Glutamatergic neuron (in vitro differentiated cells): ENCODE results near the gene MAPKAP1. TPM values are rescaled to one million over a fixed set of nuclear protein-coding genes. Genes with fewer than 3 reads are reported as not detected.

Source experiments
- DNase-seq: peaks from one replicate; pipeline ENCODE4 v3.0.0; 2022
- H3K27ac Mint-ChIP-seq: one replicate; pipeline ENCODE4 v1.8.0; 2020; ENCODE audit warnings: mild to moderate bottlenecking, mixed read lengths, inconsistent platforms; ENCODE audit not compliant: unreplicated experiment
- H3K27me3 Mint-ChIP-seq: one replicate; pipeline ENCODE4 v1.8.0; 2020; ENCODE audit warnings: mild to moderate bottlenecking, moderate library complexity, mixed read lengths, inconsistent platforms; ENCODE audit not compliant: unreplicated experiment
- H3K36me3 Mint-ChIP-seq: one replicate; pipeline ENCODE4 v1.8.0; 2020; ENCODE audit warnings: mild to moderate bottlenecking, mixed read lengths, inconsistent platforms; ENCODE audit not compliant: unreplicated experiment
- H3K4me1 Mint-ChIP-seq: one replicate; pipeline ENCODE4 v1.8.0; 2020; ENCODE audit warnings: mild to moderate bottlenecking, low read depth, mixed read lengths, inconsistent platforms; ENCODE audit not compliant: unreplicated experiment
- H3K4me3 Mint-ChIP-seq: one replicate; pipeline ENCODE4 v1.8.0; 2020; ENCODE audit warnings: mild to moderate bottlenecking, mixed read lengths, inconsistent platforms; ENCODE audit not compliant: unreplicated experiment
- H3K9me3 Mint-ChIP-seq: one replicate; pipeline ENCODE4 v1.8.0; 2020; ENCODE audit warnings: mild to moderate bottlenecking, moderate library complexity, mixed read lengths, inconsistent platforms; ENCODE audit not compliant: unreplicated experiment
- total RNA-seq: library from RNA; stranded (reverse); fragmentation: NEBNext Ultra II Directional; extraction: Animal tissue kit (Norgen Biotek cat#: 25700); gene quantifications from one replicate; pipeline ENCODE4 v1.2.1, GENCODE V29; 2021; ENCODE audit not compliant: unreplicated experiment
- TF ChIP-seq, protein P1 (sequence below): fragments of 200-600 bp; sonication (generic); IDR thresholded peaks from one replicate; pipeline ENCODE4 v1.5.0; 2021; ENCODE audit not compliant: partially characterized antibody, unreplicated experiment

MAPKAP1 gene
- total RNA-seq, 1 donor from 2014 or later: 59.6 TPM

DNA sequence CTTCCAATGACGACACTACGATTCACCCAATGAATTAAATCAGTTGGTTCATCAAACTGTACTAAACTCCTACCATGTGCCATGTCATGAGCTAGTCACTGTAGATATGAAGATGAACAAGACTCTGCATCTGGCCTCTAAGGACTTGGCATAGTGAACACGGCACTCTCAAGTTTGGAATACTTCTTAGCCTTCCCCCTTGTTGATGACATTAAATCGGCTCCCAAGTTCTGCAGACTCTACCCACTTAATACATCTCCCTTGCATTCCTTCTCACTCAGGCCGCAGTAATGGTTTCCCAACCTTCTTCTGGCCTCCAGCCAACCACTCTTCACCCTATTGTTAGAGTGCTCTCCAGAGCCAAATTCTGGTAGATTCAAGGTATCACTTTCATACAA lies 184.7 kb downstream of the MAPKAP1 start:
- Mint-ChIP-seq H3K9me3 (peaks cover 2% of the 10 kb centered on the region), H3K27me3 (no peaks in the 10 kb centered on the region), H3K27ac (no peak overlapping the region), H3K4me1 (peaks cover 10% of the 10 kb centered on the region), H3K4me3 (no peak overlapping the region), H3K36me3 (peaks cover under 1% of the 10 kb centered on the region)
- TF ChIP-seq, protein P1, sequence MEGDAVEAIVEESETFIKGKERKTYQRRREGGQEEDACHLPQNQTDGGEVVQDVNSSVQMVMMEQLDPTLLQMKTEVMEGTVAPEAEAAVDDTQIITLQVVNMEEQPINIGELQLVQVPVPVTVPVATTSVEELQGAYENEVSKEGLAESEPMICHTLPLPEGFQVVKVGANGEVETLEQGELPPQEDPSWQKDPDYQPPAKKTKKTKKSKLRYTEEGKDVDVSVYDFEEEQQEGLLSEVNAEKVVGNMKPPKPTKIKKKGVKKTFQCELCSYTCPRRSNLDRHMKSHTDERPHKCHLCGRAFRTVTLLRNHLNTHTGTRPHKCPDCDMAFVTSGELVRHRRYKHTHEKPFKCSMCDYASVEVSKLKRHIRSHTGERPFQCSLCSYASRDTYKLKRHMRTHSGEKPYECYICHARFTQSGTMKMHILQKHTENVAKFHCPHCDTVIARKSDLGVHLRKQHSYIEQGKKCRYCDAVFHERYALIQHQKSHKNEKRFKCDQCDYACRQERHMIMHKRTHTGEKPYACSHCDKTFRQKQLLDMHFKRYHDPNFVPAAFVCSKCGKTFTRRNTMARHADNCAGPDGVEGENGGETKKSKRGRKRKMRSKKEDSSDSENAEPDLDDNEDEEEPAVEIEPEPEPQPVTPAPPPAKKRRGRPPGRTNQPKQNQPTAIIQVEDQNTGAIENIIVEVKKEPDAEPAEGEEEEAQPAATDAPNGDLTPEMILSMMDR: no peak
- no peak for DNase-seq

DNA sequence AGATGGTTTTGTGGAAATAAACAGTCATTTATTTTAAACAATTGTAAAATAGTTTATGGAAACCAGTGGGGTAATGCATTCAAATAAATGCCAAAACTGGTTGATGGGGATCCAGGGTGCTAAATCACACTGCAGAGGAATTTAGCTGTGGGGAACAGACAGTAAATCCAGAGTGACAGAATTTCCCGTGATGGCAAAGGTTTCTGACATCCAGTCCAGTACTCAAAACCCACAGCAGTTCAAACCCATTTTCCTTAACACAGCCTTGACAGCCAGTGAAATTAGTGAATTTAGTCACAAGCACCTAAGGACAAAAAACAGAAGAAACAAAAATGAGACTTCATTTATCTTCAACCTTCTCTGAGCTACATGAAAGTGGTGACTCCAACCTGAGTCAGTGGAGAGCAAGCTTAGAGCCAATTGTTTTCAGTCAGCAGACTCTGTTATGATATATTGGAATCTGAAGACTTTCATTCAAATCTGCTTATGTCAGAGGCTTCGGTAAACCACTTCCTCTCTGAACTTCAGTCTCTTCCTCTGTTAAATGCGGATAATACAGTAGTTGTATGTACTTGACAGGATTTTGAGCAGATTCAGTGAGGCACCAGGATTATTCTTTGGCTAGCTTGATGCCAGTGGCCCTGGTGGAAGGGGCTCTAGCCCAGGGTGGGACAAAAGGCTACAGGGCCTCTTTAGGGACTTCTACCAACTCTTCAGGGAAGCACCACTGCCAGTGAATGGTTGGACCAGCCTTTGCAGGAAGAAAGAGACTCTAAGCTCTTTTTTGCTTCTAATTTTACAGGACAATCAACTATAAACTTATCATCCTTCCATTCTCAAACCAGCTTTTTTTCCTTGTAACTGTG lies 185.3 kb downstream of the MAPKAP1 start:
- no peak overlapping the region for H3K4me3 Mint-ChIP-seq
- no peak for DNase-seq
- no peak overlapping the region for H3K27ac Mint-ChIP-seq
- TF ChIP-seq, protein P1: no peak
- H3K36me3 Mint-ChIP-seq: no peaks in the 10 kb centered on the region
- peaks cover 2% of the 10 kb centered on the region for H3K9me3 Mint-ChIP-seq
- peaks cover 15% of the 10 kb centered on the region for H3K4me1 Mint-ChIP-seq
- H3K27me3 Mint-ChIP-seq: no peaks in the 10 kb centered on the region

DNA sequence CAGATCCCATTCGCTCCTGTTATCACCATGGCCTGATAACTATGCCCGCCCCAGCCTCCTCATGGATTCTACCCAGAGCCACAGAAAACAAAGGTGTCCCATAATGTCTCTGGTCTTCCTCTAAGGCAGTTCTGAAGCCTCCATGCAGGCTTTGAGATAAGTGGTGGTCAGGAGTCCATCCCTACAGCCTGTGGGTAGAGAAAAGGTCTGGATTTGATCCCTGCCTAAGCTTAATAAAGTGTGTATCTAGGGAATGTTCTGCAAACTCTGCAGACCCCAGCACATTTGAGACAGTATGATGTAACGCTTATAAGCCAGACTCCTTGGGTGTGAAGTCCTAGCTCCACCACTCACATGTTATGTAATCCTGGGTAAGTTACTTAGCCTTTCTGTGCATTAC lies 187.3 kb downstream of the MAPKAP1 start:
- Mint-ChIP-seq H3K27me3 (no peaks in the 10 kb centered on the region), H3K4me1 (peaks cover 15% of the 10 kb centered on the region), H3K36me3 (no peaks in the 10 kb centered on the region), H3K4me3 (no peak overlapping the region), H3K9me3 (peaks cover 2% of the 10 kb centered on the region), H3K27ac (no peak overlapping the region)
- no peak for DNase-seq
- TF ChIP-seq, protein P1: no peak

DNA sequence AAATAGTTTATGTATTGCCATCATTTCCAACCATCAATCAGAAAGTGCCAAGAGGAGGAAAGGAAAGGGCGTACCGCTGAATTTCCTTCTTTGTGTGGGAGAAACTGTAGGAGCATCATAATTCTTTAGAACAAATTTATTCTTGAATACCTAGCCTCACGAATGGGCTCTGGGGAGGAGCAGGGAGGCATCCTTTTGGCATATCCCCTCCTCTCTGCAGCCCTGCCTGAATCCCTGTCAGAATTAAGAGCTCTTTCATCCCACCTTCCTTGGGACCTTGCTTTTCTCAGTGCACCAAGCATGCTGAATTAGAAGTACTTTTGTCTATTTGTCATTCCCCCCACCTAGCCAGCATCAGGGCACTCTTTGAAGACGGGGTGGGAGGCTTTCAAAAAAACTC lies 189.4 kb downstream of the MAPKAP1 start:
- Mint-ChIP-seq H3K27me3 (peaks cover 3% of the 10 kb centered on the region), H3K27ac (no peak overlapping the region), H3K36me3 (no peaks in the 10 kb centered on the region), H3K4me1 (peaks cover 15% of the 10 kb centered on the region), H3K4me3 (no peak overlapping the region), H3K9me3 (no peaks in the 10 kb centered on the region)
- TF ChIP-seq, protein P1: no peak
- no peak for DNase-seq

DNA sequence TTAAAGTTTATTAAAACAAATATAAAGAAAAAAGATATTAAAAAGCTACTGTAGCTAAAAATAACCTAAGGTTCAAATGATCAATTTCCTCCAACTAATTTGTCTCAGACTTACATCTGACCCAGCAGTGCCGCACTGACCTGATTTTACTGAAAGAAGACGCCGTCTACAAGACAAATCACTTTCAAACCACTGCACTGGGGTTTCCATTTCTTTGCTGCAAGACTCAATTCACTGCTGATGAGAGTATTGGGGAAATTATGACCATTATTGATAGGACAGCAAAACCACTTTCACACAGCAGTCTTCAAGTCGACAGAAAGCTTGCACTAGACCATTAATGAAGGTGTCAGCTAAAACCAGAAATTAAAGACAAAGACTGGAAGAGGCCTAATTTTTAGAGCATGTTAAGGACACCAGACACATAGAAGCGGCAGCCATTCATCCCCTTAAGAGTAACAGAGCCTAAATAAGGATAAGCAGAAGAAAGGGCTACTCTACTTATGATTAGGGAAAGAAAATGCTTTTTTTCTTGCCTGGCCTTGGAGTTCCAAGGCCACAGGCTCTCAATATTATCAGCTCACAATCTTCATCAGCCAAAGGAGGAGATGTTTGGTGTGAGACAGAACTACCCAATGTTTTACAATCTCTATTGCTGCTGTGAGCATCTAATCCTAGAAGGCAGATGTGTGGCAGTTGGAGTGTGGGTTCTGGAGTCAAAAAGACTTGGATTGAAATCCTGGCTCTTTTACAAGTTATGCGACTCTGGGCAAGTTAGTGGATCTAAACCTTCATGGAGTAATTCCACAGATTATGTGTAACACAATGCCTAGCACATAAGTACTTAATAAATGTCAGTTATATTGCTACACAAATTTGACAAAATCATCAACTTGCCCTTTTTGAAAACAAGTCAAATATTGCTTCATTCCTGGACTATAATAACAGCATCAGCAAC lies 190.7 kb downstream of the MAPKAP1 start:
- Mint-ChIP-seq H3K4me3 (no peak overlapping the region), H3K4me1 (peaks cover 15% of the 10 kb centered on the region), H3K27ac (peak overlapping the region; percentile 2), H3K36me3 (no peaks in the 10 kb centered on the region), H3K27me3 (peaks cover 5% of the 10 kb centered on the region), H3K9me3 (no peaks in the 10 kb centered on the region)
- TF ChIP-seq, protein P1: no peak
- DNase-seq: no peak
